HEK293T (cell line): ENCODE results near the gene ALK.

Source experiments
- CTCF ChIA-PET: fragments of 350-600 bp; formaldehyde crosslinking; extraction: SDS; loops from one replicate; lab custom pipeline; 2021; ENCODE audit warnings: antibody characterized with exemption, inconsistent platforms; lab: Yijun Ruan, JAX
- POLR2A ChIA-PET: fragments of 350-600 bp; formaldehyde crosslinking; extraction: SDS; loops from one replicate; lab custom pipeline; 2020; ENCODE audit warnings: antibody characterized with exemption, inconsistent platforms; lab: Yijun Ruan, JAX
- DNase-seq: peaks from one replicate; pipeline ENCODE4 v3.0.0; 2012; ENCODE audit warnings: mixed read lengths; ENCODE audit errors: extremely low spot score
- ARNT ChIP-seq: fragments of 450-650 bp; IDR thresholded peaks from 2 replicates; pipeline ENCODE4 v1.6.1; 2017; ENCODE audit warnings: mild to moderate bottlenecking
- BHLHE40 ChIP-seq: fragments of 450-650 bp; IDR thresholded peaks from 2 replicates; pipeline ENCODE4 v1.6.1; 2016; ENCODE audit warnings: mild to moderate bottlenecking, moderate library complexity, borderline replicate concordance
- CTBP1 ChIP-seq: fragments of 450-650 bp; IDR thresholded peaks from 2 replicates; pipeline ENCODE4 v1.6.1; 2016; ENCODE audit warnings: borderline replicate concordance
- ELF4 ChIP-seq: fragments of 450-650 bp; IDR thresholded peaks from 2 replicates; pipeline ENCODE4 v1.6.1; 2017; ENCODE audit warnings: antibody characterized with exemption
- FOXA1 ChIP-seq: fragments of 450-650 bp; IDR thresholded peaks from 2 replicates; pipeline ENCODE4 v1.6.1; 2016; ENCODE audit warnings: mild to moderate bottlenecking
- FOXK2 ChIP-seq: fragments of 450-650 bp; IDR thresholded peaks from 2 replicates; pipeline ENCODE4 v1.6.1; 2016; ENCODE audit warnings: mild to moderate bottlenecking
- FOXM1 ChIP-seq: fragments of 450-650 bp; IDR thresholded peaks from 2 replicates; pipeline ENCODE4 v1.6.1; 2017; ENCODE audit warnings: mild to moderate bottlenecking, borderline replicate concordance
- HDGF ChIP-seq: fragments of 450-650 bp; IDR thresholded peaks from 2 replicates; pipeline ENCODE4 v1.6.1; 2017; ENCODE audit warnings: antibody characterized with exemption, borderline replicate concordance
- L3MBTL2 ChIP-seq: fragments of 450-650 bp; conservative IDR thresholded peaks from 2 replicates; pipeline ENCODE4 v1.6.1; 2016; ENCODE audit warnings: mild to moderate bottlenecking
- LEF1 ChIP-seq: fragments of 450-650 bp; IDR thresholded peaks from 2 replicates; pipeline ENCODE4 v1.6.1; 2017; ENCODE audit warnings: mild to moderate bottlenecking, borderline replicate concordance
- NFRKB ChIP-seq: fragments of 450-650 bp; IDR thresholded peaks from 2 replicates; pipeline ENCODE4 v1.6.1; 2016; ENCODE audit warnings: mild to moderate bottlenecking, moderate library complexity
- PKNOX1 ChIP-seq: fragments of 450-650 bp; IDR thresholded peaks from 2 replicates; pipeline ENCODE4 v1.6.1; 2016
- SP1 ChIP-seq: fragments of 450-650 bp; IDR thresholded peaks from 2 replicates; pipeline ENCODE4 v1.6.1; 2017
- SUZ12 ChIP-seq: fragments of 450-650 bp; IDR thresholded peaks from 2 replicates; pipeline ENCODE4 v1.6.1; 2016; ENCODE audit warnings: mild to moderate bottlenecking
- TARDBP ChIP-seq: fragments of 450-650 bp; IDR thresholded peaks from 2 replicates; pipeline ENCODE4 v1.6.1; 2016
- ZNF384 ChIP-seq: fragments of 450-650 bp; IDR thresholded peaks from 2 replicates; pipeline ENCODE4 v1.6.1; 2016

Gene ALK

DNA sequence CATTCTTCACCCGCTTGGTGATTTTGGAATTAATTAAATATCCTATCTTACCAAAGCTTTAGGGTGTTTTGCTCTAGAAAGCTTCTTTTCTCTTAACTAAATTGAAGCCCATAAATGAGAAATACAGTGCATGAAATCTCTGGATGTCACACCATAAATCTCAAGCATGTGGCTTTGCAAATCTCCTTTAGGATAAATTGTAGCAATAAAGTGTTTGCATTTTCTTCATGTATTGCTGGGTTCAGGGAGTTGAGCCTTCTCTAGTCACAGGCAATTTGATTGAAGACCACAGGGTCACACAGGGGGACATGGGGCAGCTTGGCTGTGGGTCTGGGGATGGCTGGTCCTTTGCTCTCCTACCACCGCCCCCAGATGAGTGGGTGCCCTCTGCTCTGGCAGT is 442.0 kb downstream of the ALK start:
- DNase-seq, result no peak
- POLR2A ChIA-PET, result no interaction called here
- CTCF ChIA-PET, result no interaction called here
- TF ChIP-seq FOXM1 (no peak), CTBP1 (no peak), FOXA1 (no peak), BHLHE40 (no peak), ZNF384 (no peak), SUZ12 (no peak), L3MBTL2 (no peak), NFRKB (no peak), TARDBP (no peak), SP1 (no peak), LEF1 (no peak), ELF4 (no peak), ARNT (no peak), FOXK2 (no peak), HDGF (no peak), PKNOX1 (no peak)

- POLR2A ChIA-PET, result no interaction called here
- no peak for DNase-seq
- TF ChIP-seq PKNOX1 (no peak), SUZ12 (no peak)
- CTCF ChIA-PET, result no interaction called here
These were observed 442.7 kb downstream of the ALK start for GRCh38 chr2:29478641-29479040.

- DNase-seq, result no peak
- CTCF ChIA-PET, result interaction anchor here (0.6 kb wide), 1 partner anchor 173 kb away, joined by 3 read pairs; no protein-coding TSS in a partner anchor
- POLR2A ChIA-PET, result no interaction called here
- TF ChIP-seq CTBP1, result no peak
- TF ChIP-seq ZNF384, result no peak
- no peak for TF ChIP-seq TARDBP
- TF ChIP-seq PKNOX1, result no peak
- no peak for TF ChIP-seq ELF4
- no peak for TF ChIP-seq L3MBTL2
- TF ChIP-seq FOXA1, result no peak
- no peak for TF ChIP-seq ARNT
- no peak for TF ChIP-seq FOXK2
- no peak for TF ChIP-seq NFRKB
- TF ChIP-seq FOXM1, result no peak
- no peak for TF ChIP-seq HDGF
- TF ChIP-seq BHLHE40, result no peak
- TF ChIP-seq SP1, result no peak
- TF ChIP-seq SUZ12, result no peak
These were observed 444.2 kb downstream of the ALK start for GRCh38 chr2:29477186-29477585.

- no peak for DNase-seq
- ChIA-PET CTCF (no interaction called here), POLR2A (no interaction called here)
- TF ChIP-seq FOXM1 (no peak), L3MBTL2 (no peak)
These were observed 445.9 kb downstream of the ALK start for GRCh38 chr2:29475499-29475898.

GRCh38 chr2:29469961-29470360 is 451.4 kb downstream of the ALK start:
- ChIA-PET CTCF (no interaction called here), POLR2A (no interaction called here)
- no peak for DNase-seq
- TF ChIP-seq SUZ12, result no peak
- no peak for TF ChIP-seq ARNT

DNA sequence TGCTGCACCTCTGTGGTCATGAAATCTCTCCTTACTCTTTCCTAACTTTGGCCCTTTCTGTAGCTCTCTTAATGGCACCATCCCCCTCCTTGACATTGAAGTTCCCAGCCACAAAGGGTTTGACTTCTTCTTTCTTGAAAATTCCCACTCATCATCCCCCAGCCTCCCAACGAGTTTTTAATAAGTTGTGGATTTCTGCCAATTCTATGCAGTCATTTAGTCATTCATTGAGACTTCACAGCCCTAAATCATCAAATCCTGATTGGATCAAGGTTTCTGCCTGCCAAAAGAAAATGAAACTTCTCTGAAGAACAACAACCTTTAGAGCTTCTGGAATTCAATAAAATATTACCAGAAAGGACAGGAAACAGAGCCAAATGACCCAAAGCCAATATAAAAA is 451.9 kb downstream of the ALK start:
- TF ChIP-seq FOXK2 (no peak), FOXA1 (no peak), ARNT (no peak), SP1 (no peak), LEF1 (no peak)
- POLR2A ChIA-PET, result no interaction called here
- DNase-seq, result no peak
- CTCF ChIA-PET, result no interaction called here

DNA sequence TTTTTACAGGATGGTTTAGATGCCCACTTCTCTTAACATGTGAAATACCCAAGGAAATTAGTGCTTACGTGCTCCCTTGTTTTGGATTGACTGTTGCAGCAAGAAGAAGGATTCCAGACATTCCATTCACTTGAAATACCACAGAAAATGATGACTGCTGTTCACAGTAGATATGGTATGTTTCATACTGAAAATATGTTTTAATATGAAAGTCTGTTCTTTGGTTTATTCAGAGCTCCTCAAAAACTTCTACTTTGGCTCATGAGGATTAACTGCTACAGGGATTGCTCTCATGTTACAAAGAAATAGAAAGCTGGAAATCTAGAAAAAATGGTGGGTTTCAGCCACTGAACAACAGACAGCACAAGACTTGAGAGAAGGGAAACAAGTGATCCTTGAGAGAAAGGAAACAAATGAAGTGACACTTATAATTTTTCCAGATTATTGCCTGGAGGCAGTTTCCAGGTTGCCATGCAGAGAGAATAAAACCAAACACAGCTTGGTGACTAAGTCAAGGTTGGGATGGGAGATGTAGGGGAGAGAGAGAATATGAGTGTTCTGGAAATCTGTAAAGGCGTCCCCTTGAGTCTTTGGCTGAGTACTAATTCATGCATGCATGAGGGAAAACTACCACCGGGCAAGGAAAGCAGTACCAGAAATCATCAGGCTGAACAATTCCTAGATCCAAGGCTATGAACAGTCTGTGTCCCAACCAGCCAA is 458.0 kb downstream of the ALK start:
- TF ChIP-seq FOXK2, result no peak
- no peak for TF ChIP-seq FOXM1
- no peak for TF ChIP-seq L3MBTL2
- TF ChIP-seq FOXA1, result no peak
- CTCF ChIA-PET, result no interaction called here

GRCh38 chr2:29462293-29462692 is 459.1 kb downstream of the ALK start:
- TF ChIP-seq TARDBP (no peak), BHLHE40 (no peak), FOXM1 (no peak), ARNT (no peak), FOXA1 (no peak), L3MBTL2 (no peak)
- ChIA-PET POLR2A (no interaction called here), CTCF (no interaction called here)
- no peak for DNase-seq

More for the DNA sequence above, 458.0 kb downstream of the ALK start:
- no peak for DNase-seq
- POLR2A ChIA-PET, result no interaction called here
